Activated CD8-positive, alpha-beta memory T cell treated with anti-CD3 and anti-CD28 coated beads, Interleukin-2, amount 50 U/mL, for 24 hours (primary cell): ENCODE measurements around the gene INTS6.

Experiments used
- DNase-seq: peaks from one replicate; pipeline ENCODE4 v3.0.0-alpha.2; 2020; ENCODE audit errors: extremely low read depth

The INTS6 gene, protein sequence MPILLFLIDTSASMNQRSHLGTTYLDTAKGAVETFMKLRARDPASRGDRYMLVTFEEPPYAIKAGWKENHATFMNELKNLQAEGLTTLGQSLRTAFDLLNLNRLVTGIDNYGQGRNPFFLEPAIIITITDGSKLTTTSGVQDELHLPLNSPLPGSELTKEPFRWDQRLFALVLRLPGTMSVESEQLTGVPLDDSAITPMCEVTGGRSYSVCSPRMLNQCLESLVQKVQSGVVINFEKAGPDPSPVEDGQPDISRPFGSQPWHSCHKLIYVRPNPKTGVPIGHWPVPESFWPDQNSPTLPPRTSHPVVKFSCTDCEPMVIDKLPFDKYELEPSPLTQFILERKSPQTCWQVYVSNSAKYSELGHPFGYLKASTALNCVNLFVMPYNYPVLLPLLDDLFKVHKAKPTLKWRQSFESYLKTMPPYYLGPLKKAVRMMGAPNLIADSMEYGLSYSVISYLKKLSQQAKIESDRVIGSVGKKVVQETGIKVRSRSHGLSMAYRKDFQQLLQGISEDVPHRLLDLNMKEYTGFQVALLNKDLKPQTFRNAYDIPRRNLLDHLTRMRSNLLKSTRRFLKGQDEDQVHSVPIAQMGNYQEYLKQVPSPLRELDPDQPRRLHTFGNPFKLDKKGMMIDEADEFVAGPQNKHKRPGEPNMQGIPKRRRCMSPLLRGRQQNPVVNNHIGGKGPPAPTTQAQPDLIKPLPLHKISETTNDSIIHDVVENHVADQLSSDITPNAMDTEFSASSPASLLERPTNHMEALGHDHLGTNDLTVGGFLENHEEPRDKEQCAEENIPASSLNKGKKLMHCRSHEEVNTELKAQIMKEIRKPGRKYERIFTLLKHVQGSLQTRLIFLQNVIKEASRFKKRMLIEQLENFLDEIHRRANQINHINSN

DNA sequence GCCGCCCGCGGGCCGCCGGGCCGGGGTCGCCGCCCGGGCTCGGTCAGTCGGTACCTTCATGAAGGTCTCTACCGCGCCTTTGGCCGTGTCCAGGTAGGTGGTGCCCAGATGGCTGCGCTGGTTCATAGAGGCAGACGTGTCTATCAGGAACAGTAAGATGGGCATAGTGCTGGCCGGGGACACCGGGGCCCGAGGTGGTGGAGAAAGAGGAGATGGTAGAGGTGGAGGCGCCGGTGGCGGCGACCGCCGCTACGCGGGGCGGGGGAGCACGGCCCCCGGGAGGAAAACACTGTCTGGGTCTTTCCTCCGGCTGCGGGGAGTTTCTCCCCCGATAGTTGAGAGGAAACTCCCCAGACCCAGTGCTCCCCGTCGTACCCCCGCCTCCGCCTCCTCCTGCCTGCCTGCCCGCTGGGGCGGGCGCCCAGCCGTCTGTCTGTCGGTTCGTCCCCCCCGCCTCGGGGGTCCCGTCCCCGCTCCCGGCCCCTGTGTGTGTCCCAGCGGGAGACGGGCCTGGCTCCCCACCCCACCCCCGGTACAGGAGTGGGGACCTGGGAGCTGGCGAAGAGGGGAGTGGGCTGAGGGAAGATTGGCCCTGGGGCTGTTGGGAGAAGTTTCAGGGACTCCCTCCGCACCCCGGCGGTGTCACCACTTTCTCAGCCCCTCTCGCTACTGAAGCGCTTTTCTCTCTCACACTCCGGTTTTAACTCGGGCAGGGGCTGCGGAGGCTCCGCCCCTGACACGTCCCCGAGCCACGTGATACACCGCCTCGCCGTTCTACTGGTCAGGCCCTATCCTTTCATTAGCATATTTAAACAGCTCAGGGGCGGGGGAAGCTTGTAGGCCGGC is at the start of gene INTS6:
TSS of gene INTS6 (minus strand) at position 676 of the 846 bp plus-strand sequence. CDS start at position 165, 511 bp downstream.
- peak; percentile 95 for DNase-seq

DNA sequence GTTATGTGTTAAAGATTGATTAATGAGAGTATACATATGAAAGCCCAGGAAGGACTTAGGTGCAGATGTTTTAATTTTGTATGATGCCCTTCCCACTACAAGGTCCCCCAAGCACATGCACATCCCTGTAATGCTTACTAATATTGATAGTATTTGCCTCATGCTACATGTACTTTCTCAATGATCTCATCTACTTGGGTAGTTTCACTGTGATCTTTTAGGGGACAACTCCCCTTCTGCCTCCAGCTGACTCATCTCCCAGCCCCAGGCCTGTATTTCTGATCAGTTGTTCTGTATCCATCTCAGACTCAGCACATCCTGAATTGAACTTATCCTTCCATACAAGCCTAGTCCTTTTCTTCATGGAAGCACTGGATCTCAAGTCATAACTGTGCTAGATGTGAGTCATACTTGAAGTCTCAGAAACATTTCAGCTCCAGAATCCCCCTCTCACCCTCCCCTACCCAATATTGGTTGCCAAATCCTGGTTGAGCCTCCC is 49.4 kb upstream of the INTS6 start:
- DNase-seq = no peak

DNA sequence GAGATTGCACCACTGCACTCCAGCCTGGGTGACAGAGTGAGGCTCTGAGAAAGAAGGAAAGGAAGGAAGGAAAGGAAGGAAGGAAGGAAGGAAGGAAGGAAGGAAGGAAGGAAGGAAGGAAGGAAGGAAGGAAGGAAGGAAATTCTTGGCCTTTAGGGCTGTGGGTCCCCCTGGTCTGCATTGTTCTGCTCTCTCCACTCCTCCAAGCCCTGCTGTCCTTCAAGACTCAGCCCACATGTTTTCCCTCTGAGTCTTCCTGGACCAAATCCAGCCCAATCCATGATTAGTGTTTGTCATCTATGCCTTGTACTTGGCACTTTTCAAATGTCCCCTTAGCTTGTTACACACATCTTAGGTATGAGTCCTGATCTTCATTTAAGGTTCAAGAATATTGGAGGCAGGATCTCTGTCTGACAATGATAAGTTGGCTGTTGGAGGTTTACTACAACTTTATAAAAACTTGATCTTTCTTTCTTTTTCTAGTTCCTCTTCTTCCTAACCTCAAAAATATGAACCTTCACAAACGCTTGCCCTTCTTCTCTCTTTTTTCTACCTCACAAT is 48.8 kb upstream of the INTS6 start:
- DNase-seq = no peak

DNA sequence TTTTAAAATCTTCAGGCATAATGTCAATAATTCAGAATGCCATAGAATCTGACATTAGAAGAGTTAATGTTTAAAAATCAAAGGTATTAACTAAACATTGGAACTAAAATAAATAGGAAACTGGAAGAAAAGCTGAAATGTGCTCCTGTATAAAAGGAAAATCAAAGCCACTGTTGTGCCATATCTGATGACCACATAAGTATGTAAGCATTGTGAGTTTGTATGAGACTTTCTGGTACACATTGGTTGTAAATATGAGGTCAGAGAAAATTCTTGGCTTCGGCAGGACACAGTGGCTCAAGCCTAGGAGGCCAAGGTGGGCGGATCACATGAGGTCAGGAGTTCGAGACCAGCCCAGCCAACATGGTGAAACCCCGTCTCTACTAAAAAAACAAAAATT is 48.3 kb upstream of the INTS6 start:
- DNase-seq = no peak

DNA sequence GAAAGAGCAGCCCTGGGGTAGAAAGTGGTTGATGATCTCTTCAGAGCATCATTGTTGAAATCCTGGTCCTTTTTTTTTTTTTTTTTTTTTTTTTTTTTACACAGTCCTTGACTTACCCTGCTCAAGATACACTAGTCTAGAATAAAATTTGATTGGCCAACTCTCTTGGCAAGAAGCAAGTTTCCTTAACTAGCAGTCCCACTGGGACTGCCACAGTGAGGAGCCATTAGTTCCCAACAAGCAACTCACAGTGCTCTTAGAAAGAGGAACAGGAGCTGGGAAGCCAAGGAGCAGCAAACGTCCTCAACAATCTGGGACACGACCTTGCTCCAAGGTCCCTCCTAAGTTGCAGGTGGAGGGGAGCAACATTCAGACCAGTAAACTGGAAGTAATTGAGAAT is 47.9 kb upstream of the INTS6 start:
- DNase-seq = no peak

DNA sequence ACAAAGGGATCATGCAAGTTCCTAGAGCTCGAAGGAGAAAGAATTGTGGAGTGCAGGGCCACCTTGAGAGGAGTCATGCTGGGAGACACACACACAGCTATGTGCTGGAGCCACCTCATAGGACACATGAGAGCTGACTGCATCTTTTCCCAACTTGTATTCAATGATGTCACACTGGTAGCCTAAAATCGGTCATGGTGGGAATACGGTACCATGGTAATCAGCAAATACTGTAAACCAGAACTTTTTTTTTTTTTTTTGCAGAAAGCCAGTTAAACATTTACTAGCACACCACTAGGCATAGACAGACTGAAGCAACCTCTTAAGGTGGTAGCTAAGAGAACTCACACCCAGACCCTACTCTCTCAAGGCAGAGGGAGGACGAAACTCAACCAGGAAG is 47.0 kb upstream of the INTS6 start:
- no peak for DNase-seq

DNA sequence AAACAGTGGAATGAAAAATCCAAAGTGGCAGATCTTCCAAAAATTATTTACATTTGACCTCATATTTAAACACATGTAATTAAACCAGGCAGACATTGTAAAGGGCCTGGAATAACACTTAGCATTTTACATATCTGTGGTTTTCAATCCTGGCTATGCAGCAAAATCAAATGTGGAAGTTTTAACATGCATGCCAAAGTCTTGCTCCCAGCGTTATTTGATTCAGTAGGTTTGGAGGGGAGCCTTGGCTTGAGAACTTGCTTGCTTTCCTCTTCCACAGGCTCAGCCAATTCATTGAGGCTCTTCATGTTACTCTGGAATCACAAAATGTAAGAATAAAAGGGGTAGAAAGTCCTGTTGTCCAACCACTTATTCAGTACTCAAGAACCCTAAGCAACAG is 42.5 kb upstream of the INTS6 start:
- DNase-seq = no peak

DNA sequence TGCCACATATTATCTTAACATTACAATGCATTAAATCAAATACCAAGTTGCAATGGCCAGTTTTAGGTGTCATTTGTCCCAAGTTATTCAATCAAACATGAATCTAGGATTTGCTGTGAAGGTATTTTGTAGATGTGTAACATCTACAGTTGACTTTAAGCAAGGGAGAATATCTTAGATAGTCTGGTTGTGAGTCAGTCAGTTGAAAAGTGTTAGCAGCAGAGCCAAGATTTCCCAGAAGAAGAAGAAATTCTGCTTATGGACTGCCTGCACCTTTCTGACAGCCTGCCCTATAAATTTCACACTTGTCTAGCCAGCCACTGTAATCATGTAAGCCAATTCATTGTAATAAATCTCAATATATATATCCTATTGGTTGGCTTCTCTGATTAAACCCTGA is 41.3 kb upstream of the INTS6 start:
- no peak for DNase-seq

DNA sequence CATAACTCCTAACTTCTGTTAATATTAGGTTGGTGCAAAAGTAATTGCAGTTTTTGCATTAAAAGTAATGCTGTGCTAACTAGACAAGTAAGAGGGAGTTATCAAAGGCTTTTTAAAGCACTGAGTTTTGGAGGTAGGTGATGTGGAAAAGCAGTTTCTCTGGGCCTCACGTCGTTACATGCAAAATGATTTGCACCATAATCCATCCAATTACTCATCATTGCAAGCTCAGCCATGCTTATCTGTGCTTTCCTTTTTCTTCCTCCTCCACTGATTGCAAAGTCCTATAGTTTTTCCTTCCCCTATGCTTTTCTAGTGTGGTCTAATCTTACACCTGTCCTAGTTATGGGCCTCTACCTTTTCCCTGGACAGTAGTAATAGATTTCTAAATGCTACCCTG is 35.4 kb upstream of the INTS6 start:
- DNase-seq = no peak

DNA sequence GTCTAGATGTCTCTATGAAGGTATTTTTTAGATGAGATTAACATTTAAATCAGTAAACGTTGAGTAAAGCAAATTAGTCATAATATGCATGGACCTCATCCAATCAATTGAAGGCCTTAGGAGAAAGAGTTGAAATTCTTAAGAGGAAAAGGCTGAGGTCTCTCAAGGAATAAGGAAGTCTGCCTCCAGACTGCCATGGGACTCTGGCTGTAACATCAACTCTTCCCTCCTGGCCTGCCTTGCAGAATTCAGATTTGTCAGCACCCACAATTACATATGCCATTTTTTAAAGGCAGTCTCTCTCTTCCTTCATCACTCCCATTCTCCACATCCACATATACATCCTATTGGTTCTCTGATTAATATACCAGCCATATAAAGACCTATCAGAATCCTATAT is 28.8 kb upstream of the INTS6 start:
- no peak for DNase-seq

DNA sequence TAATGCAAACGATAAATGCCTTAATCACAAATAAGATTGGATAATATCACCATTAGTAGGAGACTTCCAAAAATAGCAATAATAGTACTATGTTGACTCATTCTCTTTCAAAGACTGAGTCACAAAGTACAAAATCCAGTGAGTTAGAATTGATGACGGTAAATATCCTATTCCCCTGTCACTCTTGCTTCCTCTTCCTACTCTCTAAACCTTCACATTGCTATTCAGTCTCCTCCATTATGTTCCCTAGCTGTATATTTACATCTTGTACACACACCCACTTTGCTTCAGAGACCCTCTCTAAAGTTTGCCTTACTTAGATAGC is 26.3 kb upstream of the INTS6 start:
- no peak for DNase-seq

DNA sequence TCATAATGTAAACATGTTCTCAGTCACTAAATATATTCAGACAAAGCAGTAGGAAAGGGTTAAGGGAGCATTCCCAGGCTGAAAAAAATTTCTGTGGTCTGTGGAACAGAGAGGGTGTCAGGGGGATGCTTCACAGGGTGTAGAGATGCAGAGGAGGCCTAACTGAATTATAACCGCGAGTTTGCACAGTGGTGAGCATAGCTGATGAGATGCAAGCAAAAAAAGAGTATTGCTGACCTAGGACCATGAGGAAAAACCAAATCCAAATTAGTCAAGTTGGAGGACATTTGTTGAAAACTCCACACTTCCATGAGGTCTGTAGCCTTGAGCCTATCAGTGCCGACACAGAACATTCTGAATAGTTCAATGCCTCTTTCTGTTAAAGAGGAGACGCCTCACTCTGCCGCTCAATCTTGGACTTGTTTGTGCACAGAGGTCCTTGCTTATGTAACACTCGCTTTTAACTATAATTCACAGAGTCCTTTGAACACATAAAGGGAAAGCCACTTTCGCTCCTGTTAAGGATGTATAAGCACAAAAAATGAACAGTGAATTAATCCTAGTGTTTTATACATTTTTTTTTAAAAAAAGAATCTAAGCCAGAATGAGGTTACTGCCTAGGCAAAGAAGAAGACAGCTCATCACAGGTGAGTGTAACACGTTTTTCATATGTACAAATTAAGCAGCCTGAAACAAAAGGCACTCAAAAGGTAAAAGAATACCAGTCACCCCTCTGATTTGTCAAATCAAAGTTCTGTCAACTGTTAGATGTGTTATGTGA is 25.8 kb upstream of the INTS6 start:
- DNase-seq = no peak

DNA sequence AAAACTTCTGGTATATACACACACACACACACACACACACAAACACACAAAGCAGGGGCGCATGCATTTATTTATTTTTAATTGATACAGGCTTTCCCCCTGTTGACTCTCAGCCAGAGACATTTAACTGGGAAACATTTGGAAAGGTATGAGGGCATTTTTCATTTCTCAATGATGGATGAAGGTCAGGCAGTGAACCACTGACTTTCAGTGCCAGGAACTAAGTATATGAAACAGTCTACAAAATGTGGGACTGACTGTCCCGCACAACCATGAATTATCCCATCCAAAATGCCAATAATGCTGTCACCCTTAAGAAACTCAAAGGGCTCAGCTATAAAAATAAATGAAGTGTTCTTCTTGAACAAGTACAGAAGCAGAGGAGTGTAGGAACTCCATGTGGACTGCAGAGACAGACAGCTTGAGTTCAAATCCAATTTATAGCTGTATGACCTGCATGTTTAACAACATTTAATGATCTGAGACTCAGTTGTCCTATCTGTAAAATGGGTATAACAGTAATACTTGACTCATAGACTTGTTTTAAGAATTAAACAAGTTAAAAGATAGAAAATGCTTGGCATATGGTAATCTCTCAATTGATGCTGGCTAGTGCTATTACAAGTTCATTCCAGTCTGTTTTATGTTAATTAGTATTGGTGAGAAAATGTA is 25.0 kb upstream of the INTS6 start:
- DNase-seq = no peak

DNA sequence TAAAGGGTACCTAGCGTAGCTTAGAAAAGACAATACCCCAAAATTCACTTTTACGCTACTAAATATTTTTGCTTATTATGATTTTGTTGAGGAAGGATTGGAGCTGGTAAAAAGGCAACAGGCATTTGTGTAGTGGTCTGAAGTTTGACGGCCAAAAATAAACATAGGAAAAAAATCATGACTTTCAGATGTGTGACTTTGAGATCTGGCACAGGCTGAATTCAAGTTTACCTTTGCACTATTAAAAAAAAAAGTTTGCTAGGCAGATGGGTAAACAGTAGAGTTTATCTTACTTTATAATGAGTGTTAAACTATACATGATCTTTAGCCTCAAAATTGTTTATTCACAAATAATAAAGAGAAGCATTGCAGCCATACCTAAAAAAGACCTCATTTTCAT is 24.3 kb upstream of the INTS6 start:
- no peak for DNase-seq

DNA sequence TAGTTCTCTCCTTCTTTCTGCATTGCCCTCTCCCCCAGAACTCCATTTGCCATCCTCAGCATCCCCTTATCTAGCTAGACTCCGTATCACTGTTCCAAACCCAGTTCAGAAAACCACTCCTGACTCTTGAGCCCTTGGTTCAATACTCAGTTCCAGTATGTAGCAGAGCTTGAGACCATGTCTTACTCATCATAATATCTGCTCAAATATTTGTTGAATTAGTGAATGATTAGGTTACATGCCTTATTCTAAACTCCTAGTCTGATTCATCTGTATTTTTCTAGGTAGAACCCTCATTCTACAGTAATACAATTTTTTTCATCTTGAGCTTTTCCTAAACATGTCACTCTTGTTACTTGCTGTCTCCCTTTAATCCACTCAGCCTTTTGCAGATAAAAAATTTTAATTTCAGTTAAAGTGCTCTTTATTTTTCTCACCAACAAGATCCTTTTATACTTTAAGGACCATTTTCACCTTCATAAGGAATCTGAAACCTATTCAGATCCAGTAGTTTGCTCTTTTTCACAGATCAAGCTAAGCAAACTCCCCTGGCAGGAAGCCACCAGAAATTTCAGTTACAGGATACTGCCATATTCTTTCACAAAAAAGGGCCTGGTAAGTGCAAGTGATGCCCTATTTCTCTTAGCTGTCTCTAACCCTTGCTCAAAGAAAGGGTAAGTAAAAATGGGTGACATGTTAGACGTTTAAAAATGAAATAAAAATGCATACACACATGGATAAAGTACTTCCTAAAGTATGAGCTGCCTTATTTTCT is 23.1 kb upstream of the INTS6 start:
- DNase-seq = no peak

DNA sequence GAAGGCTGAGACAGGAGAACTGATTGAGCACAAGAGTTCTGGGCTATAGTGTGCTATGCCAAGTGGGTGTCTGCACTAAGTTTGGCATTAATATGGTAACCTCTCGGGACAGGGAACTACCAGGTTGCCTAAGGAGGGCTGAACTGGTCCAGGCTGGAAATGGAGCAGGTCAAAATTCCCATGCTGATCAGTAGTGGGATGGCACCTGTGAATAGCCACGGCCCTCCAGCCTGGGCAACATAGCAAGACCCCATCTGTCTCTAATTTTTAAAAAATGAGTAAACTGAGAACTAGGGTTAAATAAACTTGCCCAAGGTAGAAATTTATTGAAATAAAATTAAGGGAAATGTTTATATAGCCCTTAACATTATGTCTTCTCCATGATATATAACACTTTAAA is 17.0 kb upstream of the INTS6 start:
- no peak for DNase-seq

DNA sequence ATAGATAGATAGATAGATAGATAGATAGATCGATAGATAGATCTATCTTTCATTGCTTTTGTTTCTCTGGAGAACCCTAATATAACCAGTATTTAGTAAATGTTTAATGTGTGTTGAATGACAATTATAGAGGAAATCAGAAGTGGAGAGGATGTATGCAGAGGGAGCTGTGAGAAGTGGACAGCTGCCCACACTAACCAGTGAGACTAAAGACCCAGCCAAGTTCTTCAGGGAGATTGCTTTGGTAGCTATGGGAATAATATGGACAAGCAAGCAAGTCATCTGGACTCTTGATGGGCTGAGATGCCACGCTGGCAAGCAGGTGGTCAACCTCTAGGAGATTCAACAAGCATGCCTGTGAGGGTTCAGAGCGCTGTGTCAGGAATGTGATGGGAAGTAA is 14.9 kb upstream of the INTS6 start:
- DNase-seq = no peak

DNA sequence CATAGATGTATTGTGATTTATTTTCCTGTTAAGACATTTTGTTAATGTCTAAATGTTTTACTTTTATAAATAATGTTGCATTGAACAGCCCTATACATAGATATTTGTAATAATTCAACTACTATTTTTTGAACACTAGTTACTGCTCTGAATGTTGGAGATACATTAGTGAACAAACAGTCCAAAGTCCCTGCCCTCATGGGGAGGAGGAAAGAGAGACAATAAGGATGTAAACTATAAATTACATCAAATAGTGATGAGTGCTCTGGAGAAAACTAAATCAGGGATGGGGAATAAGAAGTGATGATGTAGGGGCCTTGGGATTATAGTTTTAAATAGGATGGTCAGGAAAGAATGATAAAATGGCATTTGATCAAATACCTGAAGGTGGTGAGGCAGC is 12.3 kb upstream of the INTS6 start:
- no peak for DNase-seq

DNA sequence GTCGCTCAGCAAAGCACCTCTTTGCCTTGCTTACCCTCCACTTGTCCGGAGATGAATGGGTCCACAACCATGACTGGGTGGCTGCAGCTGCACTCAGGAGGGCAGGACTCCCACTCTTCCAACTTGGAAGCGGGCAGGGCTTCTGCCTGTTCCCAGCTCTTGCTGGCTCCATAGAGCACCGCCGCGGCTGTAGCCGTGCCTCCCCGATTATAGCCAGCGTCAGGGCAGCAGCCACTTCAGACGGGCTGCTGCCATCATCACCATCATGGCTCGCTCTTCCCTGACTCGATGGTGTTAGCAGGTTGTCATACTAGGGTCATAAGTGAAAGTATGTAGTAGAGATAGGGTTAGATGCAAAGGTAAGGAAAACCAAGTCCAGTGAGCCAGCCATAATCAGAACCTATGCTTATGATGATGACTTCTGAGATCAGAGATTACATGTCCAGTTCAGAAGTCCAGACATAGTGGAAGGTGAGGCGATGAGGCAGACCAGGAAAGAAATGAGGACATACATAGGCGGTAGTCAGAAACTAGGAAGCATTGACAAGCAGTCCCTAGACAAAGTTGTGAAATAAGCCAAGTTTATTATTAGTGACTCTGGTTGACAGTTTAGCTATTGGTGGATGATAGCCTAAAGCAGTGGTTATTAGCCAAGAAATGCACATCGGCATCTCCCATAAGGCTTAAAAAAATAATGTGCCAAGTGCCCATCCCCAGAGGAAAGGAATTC is 4.4 kb upstream of the INTS6 start:
- DNase-seq = no peak
